ENCODE measurements around the gene CSTF1.

DNA sequence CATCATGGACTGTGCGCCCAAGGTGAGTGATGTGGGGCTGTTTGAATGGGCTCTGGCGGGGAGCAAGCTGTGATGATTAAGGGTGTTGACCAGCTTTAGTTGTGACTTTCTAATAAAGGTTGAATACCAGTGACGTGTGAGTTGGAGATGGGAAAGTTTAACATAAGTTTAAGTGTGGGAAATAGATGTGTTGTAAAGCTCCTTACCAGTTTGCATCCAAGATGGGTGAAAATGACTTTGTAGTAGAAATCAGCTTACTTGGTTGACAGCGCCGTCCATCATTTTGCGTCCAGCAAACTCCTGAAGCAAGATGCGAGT lies 20.0 kb downstream of the CSTF1 start:
- no peak for TF ChIP-seq YY1 (IDR thresholded peaks at IDR 0.05; ENCODE audit: low read depth)
- no peak for TF ChIP-seq FOXM1 (IDR thresholded peaks at IDR 0.05; ENCODE audit: borderline replicate concordance, low read depth)
- TF ChIP-seq TCF12 (IDR thresholded peaks at IDR 0.05; ENCODE audit: low read depth) = no peak
- TF ChIP-seq TEAD4 (IDR thresholded peaks at IDR 0.05) = no peak
- TF ChIP-seq EP300 (IDR thresholded peaks at IDR 0.05; ENCODE audit: borderline replicate concordance) = no peak
- no peak for TF ChIP-seq EGR1 (IDR thresholded peaks at IDR 0.05)
- TF ChIP-seq, protein P1, sequence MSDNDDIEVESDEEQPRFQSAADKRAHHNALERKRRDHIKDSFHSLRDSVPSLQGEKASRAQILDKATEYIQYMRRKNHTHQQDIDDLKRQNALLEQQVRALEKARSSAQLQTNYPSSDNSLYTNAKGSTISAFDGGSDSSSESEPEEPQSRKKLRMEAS (IDR thresholded peaks at IDR 0.05) = no peak
- no peak for TF ChIP-seq ZBTB7A (IDR thresholded peaks at IDR 0.05; ENCODE audit: low read depth)
